ENCODE measurements around the gene LACC1. TPM values are rescaled to one million over a fixed set of nuclear protein-coding genes. Genes with fewer than 3 reads are reported as not detected.

The LACC1 gene
- total and polyA plus RNA-seq, 10 of the 15 experiments (the other 5 are each of a cell fraction or from before 2014, with no cell fraction given): 0.03 to 3.7 (median 3.0) TPM

GRCh38 chr13:43942286-43942685 lies 62.6 kb downstream of the LACC1 start:
- Histone ChIP-seq H3K9ac (ENCODE audit: control insufficient read depth, insufficient read depth, low read length) (no peak overlapping the region), H3K9me3 (replicated peaks; ENCODE audit: control insufficient read depth, insufficient read depth, low read length) (no peaks in the 10 kb centered on the region), H4K20me1 (ENCODE audit: control insufficient read depth, insufficient read depth) (no peaks in the 10 kb centered on the region), H2AFZ (ENCODE audit: control insufficient read depth, low read depth, low read length) (no peak overlapping the region), H3K27ac (ENCODE audit: control insufficient read depth, insufficient read depth) (no peak overlapping the region), H3K4me2 (ENCODE audit: control insufficient read depth, insufficient read depth) (no peak overlapping the region), H3K36me3 (ENCODE audit: control insufficient read depth in 2 of 2, insufficient read depth in 2 of 2, low read length in 1 of 2) (no peaks in the 10 kb centered on the region), H3K4me3 (no peak overlapping the region), H3K4me1 (ENCODE audit: control insufficient read depth, insufficient read depth, low read length) (no peaks in the 10 kb centered on the region), H3K27me3 (replicated peaks in 1 of 2; ENCODE audit: control insufficient read depth in 2 of 2, insufficient read depth in 2 of 2, low read length in 1 of 2) (peaks cover 0 to 9% of the 10 kb centered on the region in 2 experiments; a peak in 2 of 4 replicates), H3K79me2 (ENCODE audit: control insufficient read depth, insufficient read depth, low read length) (no peaks in the 10 kb centered on the region)
- CTCF ChIA-PET: no interaction called here
- POLR2A ChIA-PET: no interaction called here
- SMC1A ChIA-PET (ENCODE audit: uncharacterized antibody, unreplicated experiment): no interaction called here
- ATAC-seq: no peak
- in situ Hi-C loops (cut with MboI): no loop called here
- FAIRE-seq: no peak
- WGBS (ENCODE audit: insufficient coverage, insufficient replicate concordance, low lambda C conversion rate, missing lambda C conversion rate): 55% methylated on average over 1 of the region's 1 CpG
- intact Hi-C loops (cut with micrococcal nuclease; ENCODE audit: unreplicated experiment): no loop called here
- RAD21 ChIA-PET (ENCODE audit: unreplicated experiment): interaction anchor here (0.5 kb wide), 1 partner anchor 15 kb away, joined by 5 read pairs; no protein-coding TSS in a partner anchor
- BruUV-seq (replicated peaks): no TSS peak
- no peak for TF ChIP-seq TBL1XR1 (IDR thresholded peaks at IDR 0.05; ENCODE audit: low read depth, low read length)
- TF ChIP-seq ZNF384 (IDR thresholded peaks at IDR 0.05; ENCODE audit: borderline replicate concordance, low read depth, low read length): no peak
- no peak for TF ChIP-seq TCF12 (IDR thresholded peaks at IDR 0.05; ENCODE audit: low read depth, low read length)
- TF ChIP-seq KAT2A (conservative IDR thresholded peaks at IDR 0.05; ENCODE audit: control insufficient read depth, low read depth, low read length): no peak
- TF ChIP-seq EP300 (IDR thresholded peaks at IDR 0.05; ENCODE audit: borderline replicate concordance in 1 of 2, control insufficient read depth in 1 of 2, low read depth in 2 of 2, low read length in 2 of 2): no peak
- TF ChIP-seq EED (IDR thresholded peaks at IDR 0.05; ENCODE audit: low read depth): no peak
- no peak for TF ChIP-seq ZSCAN29 (IDR thresholded peaks at IDR 0.05)
- no peak for TF ChIP-seq EGR1 (IDR thresholded peaks at IDR 0.05; ENCODE audit: borderline replicate concordance in 1 of 2, low read depth in 2 of 2, low read length in 2 of 2)
- TF ChIP-seq BRCA1 (IDR thresholded peaks at IDR 0.05; ENCODE audit: low read depth, low read length): no peak
- TF ChIP-seq SUPT20H (IDR thresholded peaks at IDR 0.05; ENCODE audit: borderline replicate concordance, control insufficient read depth, low read depth, low read length): no peak
- TF ChIP-seq NKRF (conservative IDR thresholded peaks at IDR 0.05): no peak
- TF ChIP-seq, protein P1, sequence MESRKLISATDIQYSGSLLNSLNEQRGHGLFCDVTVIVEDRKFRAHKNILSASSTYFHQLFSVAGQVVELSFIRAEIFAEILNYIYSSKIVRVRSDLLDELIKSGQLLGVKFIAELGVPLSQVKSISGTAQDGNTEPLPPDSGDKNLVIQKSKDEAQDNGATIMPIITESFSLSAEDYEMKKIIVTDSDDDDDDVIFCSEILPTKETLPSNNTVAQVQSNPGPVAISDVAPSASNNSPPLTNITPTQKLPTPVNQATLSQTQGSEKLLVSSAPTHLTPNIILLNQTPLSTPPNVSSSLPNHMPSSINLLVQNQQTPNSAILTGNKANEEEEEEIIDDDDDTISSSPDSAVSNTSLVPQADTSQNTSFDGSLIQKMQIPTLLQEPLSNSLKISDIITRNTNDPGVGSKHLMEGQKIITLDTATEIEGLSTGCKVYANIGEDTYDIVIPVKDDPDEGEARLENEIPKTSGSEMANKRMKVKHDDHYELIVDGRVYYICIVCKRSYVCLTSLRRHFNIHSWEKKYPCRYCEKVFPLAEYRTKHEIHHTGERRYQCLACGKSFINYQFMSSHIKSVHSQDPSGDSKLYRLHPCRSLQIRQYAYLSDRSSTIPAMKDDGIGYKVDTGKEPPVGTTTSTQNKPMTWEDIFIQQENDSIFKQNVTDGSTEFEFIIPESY (IDR thresholded peaks at IDR 0.05): no peak
- TF ChIP-seq POU2F2 (IDR thresholded peaks at IDR 0.05; ENCODE audit: borderline replicate concordance, low read depth, low read length): no peak
- no peak for TF ChIP-seq YBX1 (IDR thresholded peaks at IDR 0.05)
- no peak for TF ChIP-seq MTA2 (IDR thresholded peaks at IDR 0.05; ENCODE audit: low read depth)
- TF ChIP-seq ZBTB40 (IDR thresholded peaks at IDR 0.05; ENCODE audit: borderline replicate concordance): no peak
- DNase-seq (ENCODE audit: low read depth, low spot score): no peak

Data from GM12878 (cell line).